ENCODE measurements around the gene SPSB2.

Gene SPSB2

GRCh38 chr12:6830999-6831398 is 42.1 kb downstream of the SPSB2 start:
- CTCF ChIA-PET = interaction anchor here (1.1 to 7.4 kb wide), 4 partner anchors 15 to 107 kb away, joined by 3 to 75 read pairs (median 6); partner anchors contain the start of gene MLF2
- Histone ChIP-seq H3K4me3 (ENCODE audit: low read depth, low read length) (no peak overlapping the region), H3K27ac (ENCODE audit: extremely low read depth, low read depth, low read length) (no peak overlapping the region), H3K36me3 (ENCODE audit: control insufficient read depth in 2 of 2, insufficient read depth in 1 of 2, low read length in 2 of 2) (peaks cover 15 to 54% of the 10 kb centered on the region in 2 experiments), H3K4me1 (ENCODE audit: control insufficient read depth, insufficient read depth, low read length) (no peaks in the 10 kb centered on the region), H3K9me3 (ENCODE audit: control insufficient read depth, insufficient read depth, low read depth, low read length) (no peaks in the 10 kb centered on the region)
- POLR2A ChIA-PET = interaction anchor here (2.3 to 6.0 kb wide), 3 partner anchors 9 to 36 kb away, joined by 6 to 55 read pairs (median 11); partner anchors contain the start of genes CDCA3, TPI1 and USP5
- TF ChIP-seq OSR2 (tag by site-specific recombination; IDR thresholded peaks at IDR 0.05) = no peak
- TF ChIP-seq ZNF600 (tag by site-specific recombination; IDR thresholded peaks at IDR 0.05) = no peak
- TF ChIP-seq ZNF362 (tag by site-specific recombination; IDR thresholded peaks at IDR 0.05) = no peak
- no peak for TF ChIP-seq ZBTB44 (tag by site-specific recombination; IDR thresholded peaks at IDR 0.05)
- TF ChIP-seq ZNF654 (tag by site-specific recombination; IDR thresholded peaks at IDR 0.05; ENCODE audit: low read depth) = no peak
- TF ChIP-seq AEBP2 (tag by site-specific recombination; IDR thresholded peaks at IDR 0.05; ENCODE audit: borderline replicate concordance) = no peak
- no peak for TF ChIP-seq TCF7L2 (IDR thresholded peaks at IDR 0.05; ENCODE audit: borderline replicate concordance, low read depth, low read length)

GRCh38 chr12:6830286-6830890 is 42.7 kb downstream of the SPSB2 start:
- POLR2A ChIA-PET = interaction anchor here (0.9 to 6.0 kb wide), 6 partner anchors 9 to 37 kb away, joined by 3 to 55 read pairs (median 6); partner anchors contain the start of genes CDCA3, TPI1 and USP5
- CTCF ChIA-PET = interaction anchor here (0.6 to 7.4 kb wide), 5 partner anchors 16 to 115 kb away, joined by 3 to 75 read pairs (median 3); partner anchors contain the start of gene MLF2
- peaks cover 14 to 49% of the 10 kb centered on the region in 2 experiments for H3K36me3 ChIP-seq (ENCODE audit: control insufficient read depth in 2 of 2, insufficient read depth in 1 of 2, low read length in 2 of 2)
- TF ChIP-seq ZNF211 (tag by site-specific recombination; IDR thresholded peaks at IDR 0.05; ENCODE audit: low read depth) (no peak), ZIC2 (tag by site-specific recombination; IDR thresholded peaks at IDR 0.05) (0 out of 2 replicates have a peak, but pooled peaks have one; percentile 10)
- H3K9me3 ChIP-seq (ENCODE audit: control insufficient read depth, insufficient read depth, low read depth, low read length) = no peaks in the 10 kb centered on the region
- no peaks in the 10 kb centered on the region for H3K4me1 ChIP-seq (ENCODE audit: control insufficient read depth, insufficient read depth, low read length)
- no peak overlapping the region; the same call in 1 of the 2 replicates for H3K27ac ChIP-seq (ENCODE audit: extremely low read depth, low read depth, low read length)
- no peak overlapping the region for H3K4me3 ChIP-seq (ENCODE audit: low read depth, low read length)

GRCh38 chr12:6829536-6830220 is 43.4 kb downstream of the SPSB2 start:
- peak overlapping the region; percentile 47 for H3K4me3 ChIP-seq (ENCODE audit: low read depth, low read length)
- peak overlapping the region; percentile 86; the same call in 1 of the 2 replicates for H3K27ac ChIP-seq (ENCODE audit: extremely low read depth, low read depth, low read length)
- TF ChIP-seq ZEB2 (tag by site-specific recombination; IDR thresholded peaks at IDR 0.05) = 0 out of 2 replicates have a peak, but pooled peaks have one; percentile 44
- TF ChIP-seq ZSCAN30 (tag by site-specific recombination; IDR thresholded peaks at IDR 0.05) = peak; percentile 65; the same call in 1 of the 2 replicates
- TF ChIP-seq ZNF23 (tag by site-specific recombination; IDR thresholded peaks at IDR 0.05; ENCODE audit: borderline replicate concordance) = no peak
- 0 out of 2 replicates have a peak, but pooled peaks have one; percentile 41 for TF ChIP-seq ZBTB48 (tag by site-specific recombination; IDR thresholded peaks at IDR 0.05)
- peak; percentile 76 for TF ChIP-seq ZNF585B (tag by site-specific recombination; IDR thresholded peaks at IDR 0.05)
- TF ChIP-seq GLIS2 (tag by site-specific recombination; IDR thresholded peaks at IDR 0.05) = peak; percentile 43
- TF ChIP-seq MZF1 (tag by site-specific recombination; IDR thresholded peaks at IDR 0.05; ENCODE audit: borderline replicate concordance) = peak; percentile 92
- TF ChIP-seq GLIS1 (tag by site-specific recombination; IDR thresholded peaks at IDR 0.05) = peak; percentile 10
- no peak for TF ChIP-seq MEIS1 (CRISPR knock-in tag; IDR thresholded peaks at IDR 0.05; ENCODE audit: borderline replicate concordance)
- no peak for TF ChIP-seq ZNF768 (tag by site-specific recombination; IDR thresholded peaks at IDR 0.05)
- peak; percentile 63; the same call in 1 of the 2 replicates for TF ChIP-seq CTCF (tag by site-specific recombination; IDR thresholded peaks at IDR 0.05)
- TF ChIP-seq ZBTB44 (tag by site-specific recombination; IDR thresholded peaks at IDR 0.05) = no peak
- ChIA-PET CTCF (interaction anchor here (0.6 to 3.0 kb wide), 5 partner anchors 42 to 116 kb away, joined by 3 to 10 read pairs (median 3); partner anchors contain the start of gene MLF2), POLR2A (interaction anchor here (0.8 to 6.0 kb wide), 12 partner anchors 9 to 77 kb away, joined by 3 to 55 read pairs (median 4); partner anchors contain the start of genes CDCA3, MLF2, PTMS and SPSB2)
- peaks cover 7 to 44% of the 10 kb centered on the region in 2 experiments for H3K36me3 ChIP-seq (ENCODE audit: control insufficient read depth in 2 of 2, insufficient read depth in 1 of 2, low read length in 2 of 2)
- H3K9me3 ChIP-seq (ENCODE audit: control insufficient read depth, insufficient read depth, low read depth, low read length) = no peaks in the 10 kb centered on the region
- no peaks in the 10 kb centered on the region for H3K4me1 ChIP-seq (ENCODE audit: control insufficient read depth, insufficient read depth, low read length)
